K562 (cell line): ENCODE measurements around the gene LMOD1.

Source experiments
- CBX3 ChIP-seq, 2 experiments: IDR thresholded peaks; 1 replicate in 1 of 2; 2 replicates in 1 of 2; pipeline ENCODE4 v1.6.1; 2012; ENCODE audit warnings: inconsistent platforms in 2 of 2, low read length in 2 of 2, borderline replicate concordance in 1 of 2, control low read depth in 1 of 2
- KAT8 ChIP-seq: fragments of 450-650 bp; IDR thresholded peaks from 2 replicates; pipeline ENCODE4 v1.6.1; 2016; ENCODE audit warnings: low read depth, mild to moderate bottlenecking
- NFATC3 ChIP-seq: fragments of 450-650 bp; IDR thresholded peaks from 2 replicates; pipeline ENCODE4 v1.6.1; 2017; ENCODE audit warnings: mild to moderate bottlenecking
- POLR2H ChIP-seq: IDR thresholded peaks from 2 replicates; pipeline ENCODE4 v1.6.1; 2016; ENCODE audit warnings: missing genetic modification characterization, low read depth, mild to moderate bottlenecking, control low read depth, missing compliant biosample characterization, moderate library complexity
- POLR3A ChIP-seq: IDR thresholded peaks from 2 replicates; pipeline ENCODE4 v1.6.1; 2011; ENCODE audit warnings: borderline replicate concordance, mild to moderate bottlenecking, moderate library complexity; ENCODE audit not compliant: insufficient read length, insufficient read depth; ENCODE audit errors: extremely low read depth
- ZBTB7A ChIP-seq: IDR thresholded peaks from 2 replicates; pipeline ENCODE4 v1.6.1; 2011; ENCODE audit warnings: low read depth, mild to moderate bottlenecking, low read length, moderate library complexity, borderline replicate concordance; ENCODE audit not compliant: control insufficient read depth
- ZNF133 ChIP-seq: fragments of 250-450 bp; sonication (Bioruptor Pico); IDR thresholded peaks from 2 replicates; pipeline ENCODE4 v1.4.0; 2020; ENCODE audit warnings: mild to moderate bottlenecking
- ZNF165 ChIP-seq: fragments of 250-450 bp; sonication (Bioruptor Pico); IDR thresholded peaks from 2 replicates; pipeline ENCODE4 v1.4.0; 2020; ENCODE audit warnings: borderline replicate concordance
- ZNF384 ChIP-seq: IDR thresholded peaks from 2 replicates; pipeline ENCODE4 v1.6.1; 2012; ENCODE audit warnings: low read depth, low read length, improper control_type of control experiment
- ZNF507 ChIP-seq: conservative IDR thresholded peaks from 2 replicates; pipeline ENCODE4 v1.6.1; 2017; ENCODE audit warnings: missing genetic modification characterization, missing compliant biosample characterization
- TF ChIP-seq, protein P1 (sequence below), 2 experiments: fragments of 450-650 bp; formaldehyde crosslinking in 1 of 2; IDR thresholded peaks; 2 replicates each; pipeline versions ENCODE4 v1.4.0 to v1.6.1; 2014 to 2020; ENCODE audit warnings: mild to moderate bottlenecking in 2 of 2, borderline replicate concordance in 1 of 2, low read depth in 1 of 2
- TF ChIP-seq, protein P2 (sequence below), 3 experiments: IDR thresholded peaks in 2 of 3; conservative IDR thresholded peaks in 1 of 3; 2 replicates each; pipeline ENCODE4 v1.5.1; 2011 to 2012; ENCODE audit warnings: low read length in 3 of 3, mild to moderate bottlenecking in 3 of 3, control low read depth in 2 of 3, improper control_type of control experiment in 1 of 3, inconsistent platforms in 1 of 3, low read depth in 1 of 3, mixed read lengths in 1 of 3, moderate library complexity in 1 of 3; ENCODE audit not compliant: insufficient read depth in 2 of 3

DNA sequence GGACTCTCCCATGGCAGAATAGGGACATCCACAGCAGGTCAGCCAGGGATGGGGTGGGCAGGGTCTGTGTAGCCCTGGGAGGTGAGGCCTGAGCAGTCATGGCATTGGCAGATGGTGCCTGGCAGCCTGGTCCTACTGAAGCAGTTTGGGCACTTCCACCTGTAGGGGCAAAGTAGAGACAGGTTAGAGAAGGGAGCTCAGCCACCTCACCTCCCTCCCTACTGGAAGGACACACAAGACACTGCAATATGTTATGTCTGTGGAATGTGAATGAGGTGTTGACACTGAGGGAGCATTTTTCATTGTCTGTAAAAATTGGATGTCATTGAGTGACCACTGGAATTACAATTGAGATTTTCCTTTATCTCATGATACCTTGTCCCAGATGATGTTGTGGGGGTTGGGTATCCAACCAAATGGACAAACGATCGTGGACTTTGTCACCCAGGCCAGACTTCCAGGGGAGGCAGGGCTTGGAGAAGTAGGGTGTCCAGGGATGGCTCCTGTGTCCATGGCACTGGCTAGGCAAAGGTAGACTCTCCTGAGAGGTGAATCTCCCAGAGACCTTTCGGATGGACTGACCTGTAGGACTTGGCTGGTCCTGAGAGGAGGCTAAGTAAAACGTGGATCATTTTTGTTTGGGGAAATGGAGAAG is 48.0 kb downstream of the LMOD1 start:
- no peak for TF ChIP-seq ZNF507 (tag)
- no peak for TF ChIP-seq ZNF133 (CRISPR knock-in tag)
- TF ChIP-seq CBX3 (IDR thresholded peaks at IDR 0.05; ENCODE audit: borderline replicate concordance in 1 of 2, low read length in 2 of 2), result no peak
- TF ChIP-seq KAT8, result no peak
- no peak for TF ChIP-seq NFATC3
- no peak for TF ChIP-seq ZBTB7A
- TF ChIP-seq ZNF384, result no peak
- TF ChIP-seq, protein P1, sequence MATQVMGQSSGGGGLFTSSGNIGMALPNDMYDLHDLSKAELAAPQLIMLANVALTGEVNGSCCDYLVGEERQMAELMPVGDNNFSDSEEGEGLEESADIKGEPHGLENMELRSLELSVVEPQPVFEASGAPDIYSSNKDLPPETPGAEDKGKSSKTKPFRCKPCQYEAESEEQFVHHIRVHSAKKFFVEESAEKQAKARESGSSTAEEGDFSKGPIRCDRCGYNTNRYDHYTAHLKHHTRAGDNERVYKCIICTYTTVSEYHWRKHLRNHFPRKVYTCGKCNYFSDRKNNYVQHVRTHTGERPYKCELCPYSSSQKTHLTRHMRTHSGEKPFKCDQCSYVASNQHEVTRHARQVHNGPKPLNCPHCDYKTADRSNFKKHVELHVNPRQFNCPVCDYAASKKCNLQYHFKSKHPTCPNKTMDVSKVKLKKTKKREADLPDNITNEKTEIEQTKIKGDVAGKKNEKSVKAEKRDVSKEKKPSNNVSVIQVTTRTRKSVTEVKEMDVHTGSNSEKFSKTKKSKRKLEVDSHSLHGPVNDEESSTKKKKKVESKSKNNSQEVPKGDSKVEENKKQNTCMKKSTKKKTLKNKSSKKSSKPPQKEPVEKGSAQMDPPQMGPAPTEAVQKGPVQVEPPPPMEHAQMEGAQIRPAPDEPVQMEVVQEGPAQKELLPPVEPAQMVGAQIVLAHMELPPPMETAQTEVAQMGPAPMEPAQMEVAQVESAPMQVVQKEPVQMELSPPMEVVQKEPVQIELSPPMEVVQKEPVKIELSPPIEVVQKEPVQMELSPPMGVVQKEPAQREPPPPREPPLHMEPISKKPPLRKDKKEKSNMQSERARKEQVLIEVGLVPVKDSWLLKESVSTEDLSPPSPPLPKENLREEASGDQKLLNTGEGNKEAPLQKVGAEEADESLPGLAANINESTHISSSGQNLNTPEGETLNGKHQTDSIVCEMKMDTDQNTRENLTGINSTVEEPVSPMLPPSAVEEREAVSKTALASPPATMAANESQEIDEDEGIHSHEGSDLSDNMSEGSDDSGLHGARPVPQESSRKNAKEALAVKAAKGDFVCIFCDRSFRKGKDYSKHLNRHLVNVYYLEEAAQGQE (IDR thresholded peaks at IDR 0.05; ENCODE audit: borderline replicate concordance), result no peak
- TF ChIP-seq, protein P1 (CRISPR knock-in tag; IDR thresholded peaks at IDR 0.05; ENCODE audit: low read depth), result no peak
- TF ChIP-seq ZNF165, result no peak
- TF ChIP-seq POLR2H (tag), result no peak
- TF ChIP-seq, protein P2, sequence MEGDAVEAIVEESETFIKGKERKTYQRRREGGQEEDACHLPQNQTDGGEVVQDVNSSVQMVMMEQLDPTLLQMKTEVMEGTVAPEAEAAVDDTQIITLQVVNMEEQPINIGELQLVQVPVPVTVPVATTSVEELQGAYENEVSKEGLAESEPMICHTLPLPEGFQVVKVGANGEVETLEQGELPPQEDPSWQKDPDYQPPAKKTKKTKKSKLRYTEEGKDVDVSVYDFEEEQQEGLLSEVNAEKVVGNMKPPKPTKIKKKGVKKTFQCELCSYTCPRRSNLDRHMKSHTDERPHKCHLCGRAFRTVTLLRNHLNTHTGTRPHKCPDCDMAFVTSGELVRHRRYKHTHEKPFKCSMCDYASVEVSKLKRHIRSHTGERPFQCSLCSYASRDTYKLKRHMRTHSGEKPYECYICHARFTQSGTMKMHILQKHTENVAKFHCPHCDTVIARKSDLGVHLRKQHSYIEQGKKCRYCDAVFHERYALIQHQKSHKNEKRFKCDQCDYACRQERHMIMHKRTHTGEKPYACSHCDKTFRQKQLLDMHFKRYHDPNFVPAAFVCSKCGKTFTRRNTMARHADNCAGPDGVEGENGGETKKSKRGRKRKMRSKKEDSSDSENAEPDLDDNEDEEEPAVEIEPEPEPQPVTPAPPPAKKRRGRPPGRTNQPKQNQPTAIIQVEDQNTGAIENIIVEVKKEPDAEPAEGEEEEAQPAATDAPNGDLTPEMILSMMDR (IDR thresholded peaks at IDR 0.05 in 2 of 3, conservative IDR thresholded peaks at IDR 0.05 in 1 of 3; ENCODE audit: insufficient read depth in 2 of 3, low read depth in 1 of 3, low read length in 3 of 3), result no peak
- no peak for TF ChIP-seq POLR3A
